ENCODE data around the gene WDR18.
A peak's percentile ranks its signal among the peaks of the same experiment; 100 is the strongest.
"Not testable (repeated sequence)": the region's sequence is repeated elsewhere in the genome, so short reads cannot be mapped to it uniquely, and the experiment has no call there.

Gene WDR18

GRCh38 chr19:1019616-1019961 lies 35.4 kb downstream of the WDR18 start:
- no peak for DNase-seq (ENCODE audit: low read depth in 2 of 2)

GRCh38 chr19:1019980-1020867 lies 36.1 kb downstream of the WDR18 start:
- no peak for DNase-seq (ENCODE audit: low read depth in 2 of 2)

- DNase-seq (ENCODE audit: low read depth in 2 of 2): peak; percentile 92 to 94
Measured at GRCh38 chr19:1020868-1021425, 36.8 kb downstream of the WDR18 start, which contains the start of gene TMEM259. Gene TMEM259, minus strand, starts transcription at chr19:1021123. Its CDS starts 127 bp downstream, at chr19:1020996.

GRCh38 chr19:1023883-1024188 lies 39.7 kb downstream of the WDR18 start:
- DNase-seq (ENCODE audit: low read depth in 2 of 2): not testable (repeated sequence)

- not testable (repeated sequence) for DNase-seq (ENCODE audit: low read depth in 2 of 2)
Measured at GRCh38 chr19:1025080-1025479, 40.9 kb downstream of the WDR18 start.

GRCh38 chr19:1025960-1026782 lies 42.0 kb downstream of the WDR18 start, which contains the start of gene CNN2:
Gene CNN2, plus strand, starts transcription at chr19:1026608. Its CDS starts 54 bp downstream, at chr19:1026662.
- peak in 1 of 2 experiments; percentile 64 for DNase-seq (ENCODE audit: low read depth in 2 of 2)

GRCh38 chr19:1026783-1027649 lies 42.9 kb downstream of the WDR18 start:
- no peak for DNase-seq (ENCODE audit: low read depth in 2 of 2)

- no peak for DNase-seq (ENCODE audit: low read depth in 2 of 2)
Measured at GRCh38 chr19:1027650-1028061, 43.5 kb downstream of the WDR18 start.

- DNase-seq (ENCODE audit: low read depth in 2 of 2): no peak
Measured at GRCh38 chr19:1028062-1028926, 44.1 kb downstream of the WDR18 start.

GRCh38 chr19:1032264-1032867 lies 48.2 kb downstream of the WDR18 start:
- no peak for DNase-seq (ENCODE audit: low read depth in 2 of 2)

- DNase-seq (ENCODE audit: low read depth in 2 of 2): no peak
Measured at GRCh38 chr19:1035998-1036621, 52.0 kb downstream of the WDR18 start.

- no peak for DNase-seq (ENCODE audit: low read depth in 2 of 2)
Measured at GRCh38 chr19:1037621-1038064, 53.5 kb downstream of the WDR18 start.

- no peak for DNase-seq (ENCODE audit: low read depth in 2 of 2)
Measured at GRCh38 chr19:1038978-1039645, 55.0 kb downstream of the WDR18 start.

GRCh38 chr19:1039646-1040475 lies 55.7 kb downstream of the WDR18 start, which contains the start of gene ABCA7:
Gene ABCA7, plus strand, starts transcription at chr19:1040107. Its CDS starts 1,255 bp downstream, at chr19:1041362.
- DNase-seq (ENCODE audit: low read depth in 2 of 2): peak; percentile 98 to 100

GRCh38 chr19:1040476-1041271 lies 56.5 kb downstream of the WDR18 start:
- peak; percentile 79 to 89 for DNase-seq (ENCODE audit: low read depth in 2 of 2)

- DNase-seq (ENCODE audit: low read depth in 2 of 2): no peak
Measured at GRCh38 chr19:1041272-1041834, 57.2 kb downstream of the WDR18 start.
